HG02970 (cell line): ENCODE measurements around the gene ACOT11.
"Not testable (repeated sequence)": the region's sequence is repeated elsewhere in the genome, so short reads cannot be mapped to it uniquely, and the experiment has no call there.

Experiments
- ATAC-seq: cut with Tn5 transposase; IDR thresholded peaks from one replicate; pipeline ENCODE4 v1.9.1; 2021; ENCODE audit warnings: mild to moderate bottlenecking, moderate library complexity, moderate number of reproducible peaks; ENCODE audit not compliant: unreplicated experiment, low FRiP score

The ACOT11 gene

DNA sequence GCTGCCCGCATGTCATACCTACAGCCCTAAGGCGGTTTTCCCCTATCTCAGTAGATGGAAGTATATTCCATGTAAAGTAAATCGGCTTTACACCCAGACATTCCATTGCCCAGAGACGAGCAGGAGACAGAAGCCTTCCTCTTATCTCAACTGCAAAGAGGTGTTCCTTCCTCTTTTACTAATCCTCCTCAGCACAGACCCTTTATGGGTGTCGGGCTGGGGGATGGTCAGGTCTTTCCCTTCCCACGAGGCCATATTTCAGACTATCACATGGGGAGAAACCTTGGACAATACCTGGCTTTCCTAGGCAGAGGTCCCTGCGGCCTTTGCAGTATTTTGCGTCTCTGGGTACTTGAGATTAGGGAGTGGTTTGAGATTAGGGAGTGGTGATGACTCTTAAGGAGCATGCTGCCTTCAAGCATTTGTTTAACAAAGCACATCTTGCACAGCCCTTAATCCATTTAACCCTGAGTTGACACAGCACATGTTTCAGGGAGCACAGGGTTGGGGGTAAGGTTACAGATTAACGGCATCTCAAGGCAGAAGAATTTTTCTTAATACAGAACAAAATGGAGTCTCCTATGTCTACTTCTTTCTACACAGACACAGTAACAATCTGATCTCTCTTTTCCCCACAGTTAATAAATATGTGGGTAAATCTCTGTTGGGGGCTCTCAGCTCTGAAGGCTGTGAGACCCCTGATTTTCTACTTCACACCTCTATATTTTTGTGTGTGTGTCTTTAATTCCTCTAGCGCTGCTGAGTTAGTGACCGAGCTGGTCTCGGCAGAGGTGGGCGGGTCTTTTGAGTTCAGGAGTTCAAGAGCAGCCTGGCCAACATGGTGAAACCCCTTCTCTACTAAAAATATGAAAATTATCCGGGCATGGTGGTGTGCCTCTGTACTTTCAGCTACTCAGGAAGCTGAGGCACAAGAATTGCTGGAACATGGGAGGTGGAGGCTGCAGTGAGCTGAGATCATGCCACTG is 88.7 kb downstream of the ACOT11 start:
- not testable (repeated sequence) for ATAC-seq

DNA sequence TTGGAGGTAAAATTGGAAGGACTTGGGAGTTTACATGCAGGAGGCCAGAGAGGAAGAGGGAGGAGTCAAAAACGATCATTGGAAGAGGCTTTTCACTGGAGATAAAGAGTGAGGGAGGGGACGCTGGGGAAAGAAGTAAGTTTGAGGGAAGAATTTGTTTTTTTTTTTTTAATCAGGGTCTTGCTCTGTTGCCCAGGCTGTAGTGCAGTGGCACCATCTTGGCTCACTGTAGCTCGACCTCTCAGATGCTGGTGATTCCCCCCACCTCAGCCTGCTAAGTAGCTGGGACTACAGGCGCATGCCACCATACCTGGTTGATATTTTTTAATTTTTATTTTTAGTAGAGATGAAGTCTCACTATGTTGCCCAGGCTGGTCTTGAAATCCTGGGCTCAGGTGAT is 92.3 kb downstream of the ACOT11 start:
- no peak for ATAC-seq

DNA sequence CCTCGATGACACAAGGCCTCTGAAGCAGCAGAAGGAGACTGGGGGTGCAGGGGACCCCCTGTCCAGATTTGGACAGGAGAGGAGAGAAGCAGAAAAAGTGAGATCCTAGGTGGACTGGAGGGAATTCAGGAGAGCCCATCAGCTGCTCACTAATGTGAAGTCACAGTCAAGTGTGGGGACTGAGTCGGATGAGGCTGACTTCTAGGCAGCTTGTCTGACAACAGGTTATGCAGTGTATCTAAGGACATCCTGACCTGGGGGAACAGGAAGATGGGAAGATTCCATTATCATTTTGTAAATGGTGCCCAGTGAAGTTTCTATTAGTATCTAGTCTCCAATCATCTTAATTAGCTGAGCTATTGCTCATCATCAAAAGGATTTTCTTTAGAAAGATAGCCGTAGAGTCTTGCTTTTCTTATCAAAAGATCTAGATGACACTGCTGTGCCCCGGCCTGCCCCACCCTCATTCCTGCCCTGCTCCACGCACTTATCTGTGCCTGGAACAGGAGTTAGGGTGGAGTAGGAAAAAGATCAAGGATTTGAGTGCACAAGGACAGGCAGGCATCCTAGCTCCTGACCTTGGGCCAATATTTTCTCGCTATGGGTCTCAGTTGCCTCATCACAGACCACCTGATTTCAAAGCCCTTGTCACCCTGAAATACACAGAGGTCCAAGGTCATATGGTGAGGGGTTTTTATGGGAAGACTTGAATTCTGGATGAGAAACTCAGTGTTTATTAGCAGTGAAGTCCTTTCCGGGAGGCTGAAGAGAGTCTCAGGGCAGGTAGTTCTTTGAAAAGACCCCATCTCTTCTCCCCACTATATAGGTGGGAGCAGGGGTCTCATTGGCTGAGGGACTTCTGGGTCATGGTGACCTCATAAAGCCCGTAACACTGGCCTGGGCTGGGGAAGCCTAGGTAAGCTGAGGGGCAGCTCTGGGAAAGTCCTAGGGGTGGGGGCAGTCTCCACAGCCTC is 93.1 kb downstream of the ACOT11 start, which contains the start of gene MROH7:
Gene MROH7 (plus strand): TSS at position 924 of the 974 bp plus-strand sequence. CDS start 11,141 bp downstream, outside the sequence.
- ATAC-seq, result no peak

GRCh38 chr1:54643736-54644135 is 95.7 kb downstream of the ACOT11 start:
- no peak for ATAC-seq

DNA sequence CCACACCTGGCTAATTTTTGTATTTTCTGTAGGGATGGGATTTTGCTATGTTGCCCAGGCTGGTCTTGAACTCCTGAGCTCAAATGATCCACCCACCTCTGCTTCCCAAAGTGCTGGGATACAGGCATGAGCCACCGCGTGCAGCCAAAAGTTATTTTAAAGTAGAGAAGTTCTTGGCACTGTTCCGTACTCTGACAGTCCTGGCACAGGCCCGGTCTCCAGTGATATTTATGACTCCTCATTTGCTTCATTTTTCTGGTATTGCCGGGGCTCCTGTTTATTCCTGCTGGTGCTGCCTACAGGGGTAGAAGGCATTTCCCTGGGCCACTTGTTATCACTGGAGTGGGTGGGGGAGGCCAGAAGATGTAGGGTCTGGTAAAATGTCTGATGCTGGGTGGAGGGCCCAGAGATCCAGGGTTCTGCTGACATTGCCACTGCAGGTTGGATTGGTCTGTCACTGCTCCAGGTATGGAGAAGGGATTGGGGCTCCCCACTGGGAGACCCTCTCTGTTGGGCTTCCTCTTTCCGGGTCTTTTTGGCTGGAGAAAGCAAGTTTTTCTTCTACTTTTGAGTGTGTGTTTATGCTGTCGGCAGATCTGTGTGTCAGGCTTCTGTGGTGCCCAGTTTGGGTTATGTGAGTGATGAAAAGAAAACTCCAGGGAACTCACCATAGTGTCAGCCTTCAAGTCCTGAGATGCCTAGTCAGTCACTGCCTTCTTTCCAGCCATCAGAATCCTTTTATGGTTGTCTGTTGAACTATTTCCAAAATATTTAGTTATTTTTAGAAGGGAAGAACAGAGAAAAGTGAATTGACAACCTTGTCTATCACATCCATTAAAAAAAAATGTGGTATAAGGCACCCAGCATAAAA is 98.0 kb downstream of the ACOT11 start:
- no peak for ATAC-seq

DNA sequence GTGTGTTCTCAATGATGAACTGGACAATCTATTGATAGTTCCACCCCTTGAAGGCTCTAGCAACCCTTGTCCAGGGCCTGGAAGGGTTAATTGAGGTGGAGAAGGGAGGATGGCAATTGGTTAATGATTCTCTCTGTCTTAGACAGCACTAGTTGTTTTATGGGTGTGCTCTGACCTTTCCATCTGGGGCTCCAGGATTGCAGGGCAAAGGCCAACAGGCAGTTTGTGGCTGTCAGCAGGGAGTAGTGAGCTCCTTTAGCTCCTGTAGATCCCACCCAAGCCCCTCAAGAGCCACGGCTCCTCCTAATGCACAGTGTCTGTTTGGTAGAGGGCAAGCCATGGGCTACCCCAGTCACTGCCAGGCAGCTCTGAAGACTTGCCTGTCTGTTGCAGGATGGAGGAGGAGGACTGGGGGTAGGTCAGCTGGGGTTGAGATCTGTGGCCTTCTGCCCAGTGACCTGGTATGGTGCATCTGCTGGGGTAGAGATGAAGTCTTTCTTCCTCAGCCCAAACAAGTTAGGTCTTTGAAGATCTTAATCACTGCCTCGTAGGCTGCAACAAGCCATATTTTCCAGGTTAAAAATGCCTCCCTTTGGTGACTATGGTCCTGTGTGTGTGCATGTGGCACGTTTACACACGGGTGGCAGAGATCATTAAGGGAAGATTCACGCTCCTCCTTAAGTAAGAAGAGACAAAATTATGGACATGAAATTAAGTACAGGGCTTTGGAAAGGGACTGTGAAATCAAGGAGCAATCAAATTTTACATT is 101.3 kb downstream of the ACOT11 start:
- no peak for ATAC-seq

- ATAC-seq, result no peak
These were observed 101.9 kb downstream of the ACOT11 start for GRCh38 chr1:54649921-54650320.

- ATAC-seq, result no peak
These were observed 102.4 kb downstream of the ACOT11 start for GRCh38 chr1:54650417-54650816.

DNA sequence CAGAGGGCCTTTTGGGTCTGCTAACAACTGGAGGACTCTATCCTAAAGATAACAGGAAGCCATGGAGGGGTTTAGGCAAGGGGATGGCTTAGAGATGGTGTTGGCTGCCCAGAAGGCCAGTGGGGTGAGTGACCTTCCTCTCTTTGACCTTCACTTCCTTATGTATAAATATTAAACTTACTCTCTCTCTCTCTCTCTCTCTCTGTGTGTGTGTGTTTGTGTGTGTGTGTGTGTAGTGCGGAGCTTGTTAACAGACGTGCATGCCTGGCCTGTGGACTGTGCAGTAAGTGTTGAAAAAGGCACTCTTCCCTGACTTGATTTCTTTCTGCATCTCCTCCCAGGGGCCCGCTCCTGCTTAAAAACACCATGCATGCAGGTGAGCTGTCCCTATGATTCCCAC is 103.6 kb downstream of the ACOT11 start:
- no peak for ATAC-seq

DNA sequence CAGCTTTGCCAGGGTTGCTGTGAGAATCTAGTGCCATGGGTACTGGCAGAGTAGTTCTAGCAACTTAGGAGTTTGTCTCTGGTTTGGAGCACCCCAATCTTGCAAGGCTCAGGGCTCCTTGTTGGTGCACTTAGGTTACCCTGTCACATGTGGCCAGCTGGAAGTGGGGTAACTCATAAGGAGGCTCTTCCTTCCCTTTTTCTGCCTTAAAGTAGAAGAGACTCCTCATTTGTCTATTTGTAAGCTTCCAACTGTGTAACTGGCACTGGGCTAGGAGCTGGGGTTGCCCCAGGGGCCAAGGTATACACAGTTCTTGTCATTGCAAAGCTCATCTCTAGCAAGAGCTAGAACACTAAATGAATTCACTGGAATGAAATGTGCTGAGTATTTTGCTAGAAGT is 104.1 kb downstream of the ACOT11 start:
- no peak for ATAC-seq

DNA sequence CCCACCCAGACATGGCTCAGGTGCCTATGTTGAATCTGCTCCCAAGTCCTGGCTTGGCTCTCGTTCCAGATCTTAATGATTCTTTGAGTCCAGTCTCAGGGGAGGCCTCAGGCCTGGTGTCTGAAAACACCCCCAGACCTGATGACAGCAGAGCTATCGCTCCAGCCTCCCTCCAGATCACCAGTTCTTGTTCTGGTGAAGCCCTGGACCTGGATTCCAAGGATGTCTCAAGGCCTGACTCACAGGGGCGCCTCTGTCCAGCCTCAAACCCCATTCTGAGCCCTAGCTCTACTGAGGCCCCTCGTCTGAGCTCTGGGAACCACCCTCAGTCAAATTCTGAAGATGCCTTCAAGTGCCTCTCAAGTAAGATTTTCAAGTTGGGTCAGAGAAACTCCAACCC is 105.0 kb downstream of the ACOT11 start:
- no peak for ATAC-seq

- no peak for ATAC-seq
These were observed 110.3 kb downstream of the ACOT11 start for GRCh38 chr1:54658164-54658913.
